Airway epithelial cell (primary cell): ENCODE measurements around the gene EBF3. TPM values are rescaled to one million over a fixed set of nuclear protein-coding genes. Genes with fewer than 3 reads are reported as not detected.

Source experiments
- total RNA-seq: library from RNA; depleted of rRNA; stranded (reverse); fragments of >200 nt; gene quantifications from 2 replicates; pipeline ENCODE4 v1.2.3, GENCODE V29; 2015

The EBF3 gene, protein sequence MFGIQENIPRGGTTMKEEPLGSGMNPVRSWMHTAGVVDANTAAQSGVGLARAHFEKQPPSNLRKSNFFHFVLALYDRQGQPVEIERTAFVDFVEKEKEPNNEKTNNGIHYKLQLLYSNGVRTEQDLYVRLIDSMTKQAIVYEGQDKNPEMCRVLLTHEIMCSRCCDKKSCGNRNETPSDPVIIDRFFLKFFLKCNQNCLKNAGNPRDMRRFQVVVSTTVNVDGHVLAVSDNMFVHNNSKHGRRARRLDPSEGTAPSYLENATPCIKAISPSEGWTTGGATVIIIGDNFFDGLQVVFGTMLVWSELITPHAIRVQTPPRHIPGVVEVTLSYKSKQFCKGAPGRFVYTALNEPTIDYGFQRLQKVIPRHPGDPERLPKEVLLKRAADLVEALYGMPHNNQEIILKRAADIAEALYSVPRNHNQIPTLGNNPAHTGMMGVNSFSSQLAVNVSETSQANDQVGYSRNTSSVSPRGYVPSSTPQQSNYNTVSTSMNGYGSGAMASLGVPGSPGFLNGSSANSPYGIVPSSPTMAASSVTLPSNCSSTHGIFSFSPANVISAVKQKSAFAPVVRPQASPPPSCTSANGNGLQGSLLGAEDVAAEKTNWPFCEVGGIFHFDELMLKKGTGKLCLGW
- total RNA-seq: not detected in 2 replicates

DNA sequence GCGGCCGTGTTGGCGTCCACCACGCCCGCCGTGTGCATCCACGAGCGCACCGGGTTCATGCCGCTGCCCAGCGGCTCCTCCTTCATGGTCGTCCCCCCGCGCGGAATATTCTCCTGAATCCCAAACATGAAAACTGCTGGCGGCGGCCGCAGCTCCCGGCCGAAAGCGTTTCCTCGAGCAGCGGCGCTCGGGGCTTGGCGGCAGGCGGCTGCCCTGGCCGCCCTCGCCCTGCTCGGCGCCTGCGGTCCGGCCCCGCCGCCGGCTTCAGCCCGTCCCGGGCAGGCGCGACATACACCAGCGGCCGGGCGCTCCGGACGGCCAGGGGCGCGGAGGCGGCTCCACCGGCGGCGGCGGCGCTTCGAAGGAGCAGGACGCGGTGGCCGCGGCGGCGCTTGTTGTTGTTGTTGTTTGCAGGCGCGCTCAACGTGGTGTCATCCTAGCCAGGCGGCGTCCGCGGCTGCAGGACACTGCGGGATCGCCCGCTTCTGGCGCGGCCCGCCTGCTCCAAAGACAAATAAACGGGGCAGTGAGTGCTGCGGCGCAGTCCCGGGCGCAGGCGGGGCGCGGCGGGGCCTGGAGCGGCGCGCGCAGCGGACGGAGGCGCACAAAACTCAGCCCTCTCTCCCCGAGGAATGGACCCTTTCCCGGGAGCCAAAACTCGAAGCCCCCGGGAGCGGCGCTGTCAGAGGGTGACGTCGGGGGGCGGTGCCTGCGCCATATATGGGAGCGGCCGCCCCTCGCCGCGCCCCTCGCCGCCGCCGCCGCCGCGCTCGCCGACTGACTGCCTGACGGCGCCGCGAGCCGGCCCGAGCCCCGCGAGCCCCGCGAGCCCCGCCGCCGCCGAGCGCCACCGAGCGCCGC, at the start of gene EBF3:
EBF3 (minus strand) TSS at position 634 of the 861 bp plus-strand sequence; CDS start at position 128, 506 bp downstream.

Other genes starting within 250 kb of the EBF3 start
- gene C10orf143, start 146.6 kb upstream of the EBF3 start, total RNA-seq: 0.60 and 0.71 TPM in 2 replicates
- gene GLRX3, start 172.1 kb upstream of the EBF3 start, total RNA-seq: 140 and 143 TPM in 2 replicates